WI38 (cell line): ENCODE data around the gene WSCD1.

Experiments
- H3K4me3 ChIP-seq: 2 replicates; pipeline ENCODE4 v1.5.1; 2011; ENCODE audit warnings: low read depth, mild to moderate bottlenecking, control low read depth, low read length
- CTCF ChIP-seq: IDR thresholded peaks from 2 replicates; pipeline ENCODE4 v1.5.1; 2012; ENCODE audit warnings: low read depth, mild to moderate bottlenecking, control low read depth, low read length

Gene WSCD1

GRCh38 chr17:6153375-6153774, 83.2 kb downstream of the WSCD1 start:
- H3K4me3 ChIP-seq, result no peak overlapping the region
- TF ChIP-seq CTCF, result no peak

DNA sequence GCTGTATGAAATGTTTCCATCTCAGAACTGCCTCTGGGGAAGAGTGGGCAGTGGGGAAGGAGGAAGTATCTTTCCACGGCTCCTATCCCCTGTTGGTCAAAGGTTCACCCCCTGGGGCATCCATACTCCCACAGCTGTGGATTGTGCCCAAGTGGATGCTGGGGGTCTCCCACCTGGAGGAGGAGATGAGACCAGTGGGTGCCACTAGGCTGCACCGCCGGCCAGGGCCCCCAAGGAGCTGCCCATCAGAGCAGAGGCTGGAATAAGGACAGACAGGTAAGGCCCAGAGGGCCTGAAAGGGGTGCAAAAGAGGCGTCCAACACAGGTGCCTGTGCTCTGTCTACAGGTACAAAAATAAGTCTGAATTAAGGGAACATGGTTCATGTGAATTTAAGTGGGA, 87.5 kb downstream of the WSCD1 start:
- no peak overlapping the region for H3K4me3 ChIP-seq
- TF ChIP-seq CTCF, result no peak

GRCh38 chr17:6159541-6160231, 89.5 kb downstream of the WSCD1 start:
- no peak overlapping the region for H3K4me3 ChIP-seq
- no peak for TF ChIP-seq CTCF

- no peak overlapping the region for H3K4me3 ChIP-seq
- TF ChIP-seq CTCF, result no peak
Measured at GRCh38 chr17:6160232-6160555, 90.0 kb downstream of the WSCD1 start.

DNA sequence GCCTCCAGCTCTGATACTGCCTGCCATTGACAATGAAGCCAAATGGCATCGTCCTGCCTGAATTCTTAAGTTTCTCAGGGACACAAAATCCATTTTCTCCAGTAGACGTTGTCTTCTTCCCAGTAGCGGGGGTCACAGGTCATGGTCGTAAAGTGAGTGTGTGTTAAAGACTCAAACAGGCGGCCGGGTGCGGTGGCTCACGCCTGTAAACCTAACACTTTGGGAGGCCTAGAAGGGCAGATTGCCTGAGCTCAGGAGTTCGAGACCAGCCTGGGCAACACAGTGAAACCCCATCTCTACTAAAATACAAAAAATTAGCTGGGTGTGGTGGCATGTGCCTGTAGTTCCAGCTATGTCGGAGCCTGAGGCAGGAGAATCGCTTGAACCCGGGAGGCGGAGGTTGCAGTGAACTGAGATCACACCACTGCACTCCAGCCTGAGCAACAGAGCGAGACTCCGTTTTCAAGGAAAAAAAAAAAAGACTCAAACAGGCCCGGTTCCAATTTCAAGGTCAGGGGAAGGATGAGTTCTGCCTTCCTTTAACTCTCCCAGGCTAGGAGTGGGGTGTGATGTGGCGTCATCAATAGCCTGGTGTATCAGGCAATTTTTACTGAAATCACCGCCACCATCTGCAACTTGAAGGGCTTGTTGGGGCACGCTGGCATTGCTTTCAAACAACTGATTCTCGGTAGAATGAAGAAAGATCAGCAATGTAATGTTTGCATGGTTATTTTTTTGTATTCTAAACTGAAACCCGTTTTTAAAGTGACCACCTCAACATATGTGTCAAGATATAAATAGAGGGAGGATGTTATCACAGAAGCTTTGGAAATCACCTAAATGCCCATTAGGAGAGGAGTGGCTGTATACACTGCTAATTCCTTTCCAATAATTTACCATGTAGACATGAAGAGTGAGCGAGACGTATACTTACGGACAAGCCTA, 91.0 kb downstream of the WSCD1 start:
- no peak for TF ChIP-seq CTCF
- H3K4me3 ChIP-seq, result no peak overlapping the region

- TF ChIP-seq CTCF, result no peak
Measured at GRCh38 chr17:6162216-6162615, 92.0 kb downstream of the WSCD1 start.

DNA sequence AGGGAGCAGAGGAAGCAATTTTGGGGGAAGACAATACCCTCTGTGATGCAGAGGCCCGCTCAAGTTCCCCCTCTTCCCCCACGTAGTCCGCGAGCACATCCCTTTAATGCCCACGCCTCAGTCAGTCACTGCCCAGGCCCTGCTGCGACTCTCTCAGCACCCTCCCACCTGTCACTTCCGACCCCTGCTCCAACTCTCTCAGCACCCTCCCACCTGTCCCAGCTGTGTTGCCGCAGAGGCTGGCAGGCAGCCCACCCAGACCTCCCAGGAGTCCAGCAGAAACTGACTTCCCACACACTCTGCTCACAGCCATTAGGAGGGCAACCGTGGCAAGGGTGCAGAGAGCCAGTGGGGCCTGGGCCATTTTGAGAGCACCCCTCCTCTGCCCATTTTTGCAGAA, 92.7 kb downstream of the WSCD1 start:
- no peak overlapping the region for H3K4me3 ChIP-seq
- TF ChIP-seq CTCF, result no peak

More at GRCh38 chr17:6162216-6162615, 92.0 kb downstream of the WSCD1 start:
- H3K4me3 ChIP-seq, result no peak overlapping the region
